Measurements from ENCODE around the gene TST. TPM values are rescaled to one million over a fixed set of nuclear protein-coding genes. Genes with fewer than 3 reads are reported as not detected.

The TST gene
- polyA plus RNA-seq, 1 donor (not counting 4 experiments of a cell fraction or from before 2014, with no cell fraction given): 19.9 TPM

DNA sequence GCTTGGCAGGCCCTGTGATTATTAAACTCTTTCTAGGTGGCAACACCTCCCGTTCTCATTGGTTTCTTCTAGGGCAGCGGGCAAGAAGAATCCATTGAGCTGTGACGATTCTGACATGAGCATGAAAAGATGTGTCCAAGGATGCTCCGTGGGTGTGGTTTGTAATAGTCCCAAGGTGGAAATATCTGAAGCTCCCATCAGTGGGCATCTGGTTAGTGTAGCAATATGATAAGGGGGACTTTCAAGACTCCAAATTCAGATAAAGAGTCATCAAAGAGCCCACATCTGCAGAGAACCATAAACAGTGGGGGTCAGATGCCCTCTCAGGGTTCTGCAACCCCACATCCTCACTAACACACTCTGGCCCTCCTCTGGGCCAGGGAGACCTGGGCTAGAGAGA lies 42.6 kb downstream of the TST start:
- Histone ChIP-seq H3K4me1 (ENCODE audit: control insufficient read depth, extremely low read depth, insufficient read depth, low read length) (peaks cover 4% of the 10 kb centered on the region), H3K79me2 (ENCODE audit: control insufficient read depth, insufficient read depth, low read length) (no peaks in the 10 kb centered on the region), H2AFZ (ENCODE audit: control insufficient read depth, low read length) (no peak overlapping the region), H3K27me3 (ENCODE audit: control insufficient read depth, extremely low read depth, insufficient read depth, low read length) (peaks cover 7% of the 10 kb centered on the region), H3K4me3 (ENCODE audit: control insufficient read depth in 2 of 3, extremely low read depth in 1 of 3, insufficient read depth in 2 of 3, low read depth in 1 of 3, low read length in 3 of 3) (no peak overlapping the region), H3K9me1 (ENCODE audit: control insufficient read depth, extremely low read depth, insufficient read depth, low read length) (no peaks in the 10 kb centered on the region), H4K20me1 (ENCODE audit: control insufficient read depth, extremely low read depth, insufficient read depth, low read length) (no peaks in the 10 kb centered on the region), H3K9me3 (ENCODE audit: control insufficient read depth, low read depth, low read length) (no peaks in the 10 kb centered on the region), H3K36me3 (ENCODE audit: control insufficient read depth in 2 of 2, extremely low read depth in 1 of 2, insufficient read depth in 2 of 2, low read length in 2 of 2) (no peaks in the 10 kb centered on the region), H3K9ac (ENCODE audit: control insufficient read depth, extremely low read depth, insufficient read depth, low read length) (no peak overlapping the region), H3K4me2 (ENCODE audit: control insufficient read depth, extremely low read depth, insufficient read depth, low read depth, low read length) (no peak overlapping the region), H3K27ac (ENCODE audit: control insufficient read depth, insufficient read depth, low read length) (no peak overlapping the region)
- dilution Hi-C loops (cut with MboI; ENCODE audit: extremely low pct_ligation_motif_present, low sequenced_read_pairs): no loop called here
- DNase-seq (ENCODE audit: low read depth, low spot score): no peak
- FAIRE-seq: no peak
- TF ChIP-seq, protein P1, sequence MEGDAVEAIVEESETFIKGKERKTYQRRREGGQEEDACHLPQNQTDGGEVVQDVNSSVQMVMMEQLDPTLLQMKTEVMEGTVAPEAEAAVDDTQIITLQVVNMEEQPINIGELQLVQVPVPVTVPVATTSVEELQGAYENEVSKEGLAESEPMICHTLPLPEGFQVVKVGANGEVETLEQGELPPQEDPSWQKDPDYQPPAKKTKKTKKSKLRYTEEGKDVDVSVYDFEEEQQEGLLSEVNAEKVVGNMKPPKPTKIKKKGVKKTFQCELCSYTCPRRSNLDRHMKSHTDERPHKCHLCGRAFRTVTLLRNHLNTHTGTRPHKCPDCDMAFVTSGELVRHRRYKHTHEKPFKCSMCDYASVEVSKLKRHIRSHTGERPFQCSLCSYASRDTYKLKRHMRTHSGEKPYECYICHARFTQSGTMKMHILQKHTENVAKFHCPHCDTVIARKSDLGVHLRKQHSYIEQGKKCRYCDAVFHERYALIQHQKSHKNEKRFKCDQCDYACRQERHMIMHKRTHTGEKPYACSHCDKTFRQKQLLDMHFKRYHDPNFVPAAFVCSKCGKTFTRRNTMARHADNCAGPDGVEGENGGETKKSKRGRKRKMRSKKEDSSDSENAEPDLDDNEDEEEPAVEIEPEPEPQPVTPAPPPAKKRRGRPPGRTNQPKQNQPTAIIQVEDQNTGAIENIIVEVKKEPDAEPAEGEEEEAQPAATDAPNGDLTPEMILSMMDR (optimal IDR thresholded peaks at IDR 0.05 in 1 of 3, IDR thresholded peaks at IDR 0.05 in 1 of 3, conservative IDR thresholded peaks at IDR 0.05 in 1 of 3; ENCODE audit: extremely low read depth in 1 of 3, insufficient read depth in 2 of 3, low read length in 3 of 3): no peak

DNA sequence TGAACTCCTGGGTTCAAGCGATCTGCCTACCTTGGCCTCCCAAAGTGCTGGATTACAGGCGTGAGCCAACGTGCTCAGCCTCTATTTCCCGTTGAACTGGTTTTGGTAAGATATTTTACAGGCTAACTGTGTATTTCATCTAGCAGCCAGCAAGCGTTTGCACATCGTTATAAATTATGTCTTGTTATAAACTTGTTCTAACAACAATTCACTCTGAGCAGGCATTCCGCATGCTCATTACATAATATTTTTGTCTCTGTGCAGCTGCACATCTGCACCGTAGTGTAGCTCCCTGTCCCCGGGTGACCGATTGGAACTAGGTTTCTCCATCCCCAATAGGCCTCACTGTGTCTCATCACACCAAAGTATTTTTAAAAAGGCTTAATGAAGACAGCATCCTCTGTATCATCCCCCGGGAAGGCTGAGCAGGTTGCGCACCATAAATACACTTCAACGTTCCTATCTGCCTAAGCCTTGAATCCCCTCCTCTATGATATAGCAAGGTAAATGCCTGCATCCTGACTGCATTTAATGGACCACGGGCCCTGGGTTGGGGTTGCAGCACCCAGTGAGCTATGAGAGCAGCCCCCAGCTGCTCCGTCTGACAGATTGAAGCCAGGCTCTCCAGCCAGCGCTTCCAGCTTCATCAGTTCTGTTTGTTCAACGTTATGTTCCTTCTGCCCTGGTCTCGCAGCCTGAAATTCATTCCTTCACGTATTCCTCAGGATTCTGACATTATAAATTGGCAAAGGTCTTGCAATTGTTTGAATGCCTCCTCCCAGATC lies 47.7 kb downstream of the TST start:
- dilution Hi-C loops (cut with MboI; ENCODE audit: extremely low pct_ligation_motif_present, low sequenced_read_pairs): no loop called here
- Histone ChIP-seq H3K9ac (ENCODE audit: control insufficient read depth, extremely low read depth, insufficient read depth, low read length) (no peak overlapping the region), H3K79me2 (ENCODE audit: control insufficient read depth, insufficient read depth, low read length) (no peaks in the 10 kb centered on the region), H3K9me3 (ENCODE audit: control insufficient read depth, low read depth, low read length) (no peaks in the 10 kb centered on the region), H3K27ac (ENCODE audit: control insufficient read depth, insufficient read depth, low read length) (no peak overlapping the region), H3K9me1 (ENCODE audit: control insufficient read depth, extremely low read depth, insufficient read depth, low read length) (no peaks in the 10 kb centered on the region), H3K36me3 (ENCODE audit: control insufficient read depth in 2 of 2, extremely low read depth in 1 of 2, insufficient read depth in 2 of 2, low read length in 2 of 2) (no peaks in the 10 kb centered on the region), H2AFZ (ENCODE audit: control insufficient read depth, low read length) (no peak overlapping the region), H3K4me3 (ENCODE audit: control insufficient read depth in 2 of 3, extremely low read depth in 1 of 3, insufficient read depth in 2 of 3, low read depth in 1 of 3, low read length in 3 of 3) (no peak overlapping the region), H4K20me1 (ENCODE audit: control insufficient read depth, extremely low read depth, insufficient read depth, low read length) (no peaks in the 10 kb centered on the region), H3K27me3 (ENCODE audit: control insufficient read depth, extremely low read depth, insufficient read depth, low read length) (peaks cover 5% of the 10 kb centered on the region), H3K4me2 (ENCODE audit: control insufficient read depth, extremely low read depth, insufficient read depth, low read depth, low read length) (no peak overlapping the region), H3K4me1 (ENCODE audit: control insufficient read depth, extremely low read depth, insufficient read depth, low read length) (no peaks in the 10 kb centered on the region)
- TF ChIP-seq EZH2 (IDR thresholded peaks at IDR 0.05; ENCODE audit: low read length): no peak
- TF ChIP-seq, protein P1 (optimal IDR thresholded peaks at IDR 0.05 in 1 of 3, IDR thresholded peaks at IDR 0.05 in 1 of 3, conservative IDR thresholded peaks at IDR 0.05 in 1 of 3; ENCODE audit: extremely low read depth in 1 of 3, insufficient read depth in 2 of 3, low read length in 3 of 3): no peak
- DNase-seq (ENCODE audit: low read depth, low spot score) (no peak), FAIRE-seq (peak; percentile 5)
